Tibial nerve (tissue), 4 donors: ENCODE results near the gene ST8SIA1.

Experiments
- CTCF ChIP-seq, 5 experiments: fragments of 200-600 bp in 3 of 5; fragments of 450-650 bp in 2 of 5; sonication (generic) in 3 of 5; IDR thresholded peaks; one replicate each; pipeline ENCODE4 v1.5.1; 2016 to 2019; ENCODE audit warnings: antibody characterized with exemption in 5 of 5, mild to moderate bottlenecking in 3 of 5, moderate library complexity in 2 of 5
- EP300 ChIP-seq, 2 donors: sonication (generic); formaldehyde crosslinking; IDR thresholded peaks; one replicate each; pipeline ENCODE4 v1.6.1; 2017; ENCODE audit warnings: antibody characterized with exemption in 2 of 2, mild to moderate bottlenecking in 1 of 2
- POLR2A ChIP-seq, 2 donors: fragments of 450-650 bp; IDR thresholded peaks; one replicate each; pipeline ENCODE4 v1.6.1; 2017; ENCODE audit warnings: antibody characterized with exemption in 2 of 2, mild to moderate bottlenecking in 2 of 2, moderate library complexity in 2 of 2

GRCh38 chr12:22256605-22257004, 77.9 kb downstream of the ST8SIA1 start:
- TF ChIP-seq CTCF (IDR thresholded peaks at IDR 0.05) (no peak), EP300 (IDR thresholded peaks at IDR 0.05) (no peak), POLR2A (IDR thresholded peaks at IDR 0.05) (no peak)
